ENCODE data around the gene TNNI2. TPM values are rescaled to one million over a fixed set of nuclear protein-coding genes. Genes with fewer than 3 reads are reported as not detected.

The TNNI2 gene
- total and polyA plus RNA-seq, 2 experiments from 2014 or later = 0.73 to 5.5 TPM

DNA sequence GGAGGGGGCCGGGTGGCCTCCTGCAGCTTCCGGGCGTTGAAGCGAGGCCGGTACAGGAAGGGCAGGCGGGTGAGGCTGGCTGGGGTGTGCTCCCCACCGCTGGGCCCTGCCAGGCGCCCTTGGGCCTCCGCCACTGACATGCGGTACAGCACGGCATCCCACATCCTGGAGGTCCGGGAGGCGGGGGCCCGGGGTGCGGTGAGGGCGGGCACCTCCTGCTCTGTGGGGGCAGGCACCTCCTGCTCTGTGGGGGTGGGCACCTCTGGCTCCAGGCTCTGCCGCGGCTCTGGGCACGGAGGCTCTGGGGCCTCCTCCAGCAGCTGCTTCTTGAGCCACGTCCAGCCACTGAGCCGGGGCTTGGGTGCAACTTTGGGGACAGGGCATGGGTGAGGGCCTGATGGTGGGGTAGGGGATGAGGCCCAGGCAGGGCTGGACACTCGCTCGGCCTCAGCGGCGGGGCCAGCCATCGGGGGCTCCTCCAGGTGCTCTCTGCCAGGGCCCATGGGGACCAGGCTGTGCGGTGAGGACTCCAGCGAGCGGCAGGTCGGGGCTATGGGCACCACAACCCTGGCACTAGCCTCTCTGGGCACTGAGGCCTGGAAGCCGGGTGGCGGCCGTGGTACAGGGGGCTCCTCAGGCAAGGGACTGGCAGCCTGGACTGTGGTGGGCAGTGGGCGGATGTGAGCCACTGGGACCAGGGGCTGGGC is 50.6 kb downstream of the TNNI2 start:
- no peaks in the 10 kb centered on the region for H3K9me2 ChIP-seq (replicated peaks; ENCODE audit: insufficient read depth)
- TF ChIP-seq, protein P1, sequence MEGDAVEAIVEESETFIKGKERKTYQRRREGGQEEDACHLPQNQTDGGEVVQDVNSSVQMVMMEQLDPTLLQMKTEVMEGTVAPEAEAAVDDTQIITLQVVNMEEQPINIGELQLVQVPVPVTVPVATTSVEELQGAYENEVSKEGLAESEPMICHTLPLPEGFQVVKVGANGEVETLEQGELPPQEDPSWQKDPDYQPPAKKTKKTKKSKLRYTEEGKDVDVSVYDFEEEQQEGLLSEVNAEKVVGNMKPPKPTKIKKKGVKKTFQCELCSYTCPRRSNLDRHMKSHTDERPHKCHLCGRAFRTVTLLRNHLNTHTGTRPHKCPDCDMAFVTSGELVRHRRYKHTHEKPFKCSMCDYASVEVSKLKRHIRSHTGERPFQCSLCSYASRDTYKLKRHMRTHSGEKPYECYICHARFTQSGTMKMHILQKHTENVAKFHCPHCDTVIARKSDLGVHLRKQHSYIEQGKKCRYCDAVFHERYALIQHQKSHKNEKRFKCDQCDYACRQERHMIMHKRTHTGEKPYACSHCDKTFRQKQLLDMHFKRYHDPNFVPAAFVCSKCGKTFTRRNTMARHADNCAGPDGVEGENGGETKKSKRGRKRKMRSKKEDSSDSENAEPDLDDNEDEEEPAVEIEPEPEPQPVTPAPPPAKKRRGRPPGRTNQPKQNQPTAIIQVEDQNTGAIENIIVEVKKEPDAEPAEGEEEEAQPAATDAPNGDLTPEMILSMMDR (IDR thresholded peaks at IDR 0.05; ENCODE audit: poor library complexity) = no peak
- TF ChIP-seq EZH2phosphoT487 (IDR thresholded peaks at IDR 0.05; ENCODE audit: low read depth, severe bottlenecking, unreplicated experiment) (no peak), EZH2 (IDR thresholded peaks at IDR 0.05; ENCODE audit: borderline replicate concordance) (no peak)
- H4K20me1 ChIP-seq (ENCODE audit: insufficient read depth, poor library complexity, severe bottlenecking) = no peaks in the 10 kb centered on the region
- H3K9me3 ChIP-seq (ENCODE audit: low read depth) = no peaks in the 10 kb centered on the region
- no peak overlapping the region for H3K4me3 ChIP-seq
- no peaks in the 10 kb centered on the region for H3K79me2 ChIP-seq
- no peaks in the 10 kb centered on the region for H3K27me3 ChIP-seq
- no peak for DNase-seq (ENCODE audit: low spot score)
- no peak overlapping the region for H3K27ac ChIP-seq
- no peaks in the 10 kb centered on the region for H3K4me1 ChIP-seq (ENCODE audit: insufficient read depth)
- no peak overlapping the region for H3K4me2 ChIP-seq
- WGBS (ENCODE audit: low lambda C conversion rate, missing lambda C conversion rate) = 97% methylated on average over 30 of the region's 34 CpGs
- H2AFZ ChIP-seq = no peak overlapping the region
- no peaks in the 10 kb centered on the region for H3K36me3 ChIP-seq (replicated peaks; ENCODE audit: insufficient read depth, low read depth)

DNA sequence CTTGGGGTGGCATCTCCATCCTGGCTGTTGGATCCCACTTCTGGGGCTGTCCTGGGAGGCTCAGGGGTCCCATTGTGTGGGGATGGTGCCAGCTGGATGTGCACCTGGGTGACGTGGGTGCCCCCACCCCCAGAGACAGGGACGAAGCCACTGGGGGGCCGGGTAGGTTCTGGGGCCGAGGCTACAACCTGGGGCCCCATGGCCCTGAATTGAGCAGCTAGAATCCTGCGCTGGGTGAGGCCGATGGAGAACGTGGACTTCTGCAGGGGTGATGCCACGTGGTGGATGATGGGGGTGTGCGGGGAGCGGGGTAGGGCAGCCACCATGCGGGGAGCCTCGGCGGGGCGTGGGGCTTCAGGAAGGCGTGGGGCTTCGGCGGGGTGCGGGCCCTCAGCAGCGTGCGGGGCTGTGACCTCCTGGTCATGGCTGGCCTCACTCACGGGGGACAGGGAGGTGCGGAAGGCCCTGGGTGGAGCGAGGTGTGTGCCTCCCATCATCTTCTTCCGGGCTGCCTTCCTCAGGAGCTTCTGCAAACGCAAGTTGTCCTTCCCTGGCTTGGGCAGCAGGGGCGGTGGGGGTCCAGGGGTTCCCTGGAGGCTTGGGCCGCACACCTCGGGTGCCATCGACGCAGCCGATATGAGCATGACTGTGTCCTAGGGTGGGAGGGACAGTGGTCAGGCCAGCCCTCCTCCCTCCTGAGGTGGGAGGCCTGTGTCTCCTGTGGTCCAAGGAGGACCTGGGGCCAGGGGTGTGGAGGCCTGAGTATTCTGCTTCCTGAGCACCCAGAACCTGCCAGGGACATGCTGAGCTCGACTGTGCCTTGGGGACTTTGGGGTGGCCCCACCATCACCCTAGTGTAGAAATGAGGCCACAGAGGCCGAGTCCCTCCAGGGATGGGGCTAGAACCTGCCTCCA is 51.4 kb downstream of the TNNI2 start:
- Histone ChIP-seq H3K4me3 (no peak overlapping the region), H4K20me1 (ENCODE audit: insufficient read depth, poor library complexity, severe bottlenecking) (no peaks in the 10 kb centered on the region), H3K4me2 (no peak overlapping the region), H3K9me3 (ENCODE audit: low read depth) (no peaks in the 10 kb centered on the region), H2AFZ (no peak overlapping the region), H3K79me2 (no peaks in the 10 kb centered on the region), H3K27ac (no peak overlapping the region), H3K36me3 (replicated peaks; ENCODE audit: insufficient read depth, low read depth) (no peaks in the 10 kb centered on the region), H3K9me2 (replicated peaks; ENCODE audit: insufficient read depth) (no peaks in the 10 kb centered on the region), H3K27me3 (no peaks in the 10 kb centered on the region), H3K4me1 (ENCODE audit: insufficient read depth) (no peaks in the 10 kb centered on the region)
- 94% methylated on average over 21 of the region's 33 CpGs for WGBS (ENCODE audit: low lambda C conversion rate, missing lambda C conversion rate)
- DNase-seq (ENCODE audit: low spot score) = no peak
- no peak for TF ChIP-seq EZH2phosphoT487 (IDR thresholded peaks at IDR 0.05; ENCODE audit: low read depth, severe bottlenecking, unreplicated experiment)
- no peak for TF ChIP-seq EZH2 (IDR thresholded peaks at IDR 0.05; ENCODE audit: borderline replicate concordance)
- TF ChIP-seq, protein P1 (IDR thresholded peaks at IDR 0.05; ENCODE audit: poor library complexity) = no peak

Small RNA genes lying within 50 kb of the gene (microRNA-seq; reads per million reads assigned to microRNA genes)
- gene MIR4298 (not detected), gene MIR7847 (not detected)

Small RNA genes lying within 50 kb of the gene (small RNA-seq; reads per million reads assigned to genes)
- gene AC051649.1 (not detected), gene MIR4298 (not detected)

Other genes with a start within 250 kb of the TNNI2 start
- not detected in 2 replicates for gene KRTAP5-2, start 240.7 kb upstream of the TNNI2 start, total RNA-seq
- gene KRTAP5-2, start 240.7 kb upstream of the TNNI2 start, polyA plus RNA-seq = not detected in 2 replicates
- gene KRTAP5-3, start 230.5 kb upstream of the TNNI2 start, total RNA-seq = not detected in 2 replicates
- not detected in 2 replicates for gene KRTAP5-3, start 230.5 kb upstream of the TNNI2 start, polyA plus RNA-seq
- not detected in 2 replicates for gene KRTAP5-4, start 216.8 kb upstream of the TNNI2 start, total RNA-seq
- not detected in 2 replicates for gene KRTAP5-4, start 216.8 kb upstream of the TNNI2 start, polyA plus RNA-seq
- gene KRTAP5-5, start 209.2 kb upstream of the TNNI2 start, total RNA-seq = not detected in 2 replicates
- 0.39 and 0.54 TPM in 2 replicates for gene KRTAP5-5, start 209.2 kb upstream of the TNNI2 start, polyA plus RNA-seq
- not detected in 2 replicates for gene KRTAP5-6, start 141.8 kb upstream of the TNNI2 start, total RNA-seq
- not detected in 2 replicates for gene KRTAP5-6, start 141.8 kb upstream of the TNNI2 start, polyA plus RNA-seq
- 1.1 and 1.4 TPM in 2 replicates for gene IFITM10, start 88.4 kb upstream of the TNNI2 start, total RNA-seq
- gene IFITM10, start 88.4 kb upstream of the TNNI2 start, polyA plus RNA-seq = 0.89 and 1.9 TPM in 2 replicates
- 507 and 562 TPM in 2 replicates for gene CTSD, start 75.1 kb upstream of the TNNI2 start, total RNA-seq
- gene CTSD, start 75.1 kb upstream of the TNNI2 start, polyA plus RNA-seq = 1,181 and 1,283 TPM in 2 replicates
- 2.6 and 6.3 TPM in 2 replicates for gene SYT8, start 4.0 kb upstream of the TNNI2 start, total RNA-seq
- gene SYT8, start 4.0 kb upstream of the TNNI2 start, polyA plus RNA-seq = 29.2 and 42.1 TPM in 2 replicates
- 27.1 and 29.9 TPM in 2 replicates for gene LSP1, start 14.1 kb downstream of the TNNI2 start, total RNA-seq
- gene LSP1, start 14.1 kb downstream of the TNNI2 start, polyA plus RNA-seq = 41.4 and 47.0 TPM in 2 replicates
- gene PRR33, start 52.9 kb downstream of the TNNI2 start, total RNA-seq = not detected in 2 replicates
- 0.29 and 0.47 TPM in 2 replicates for gene PRR33, start 52.9 kb downstream of the TNNI2 start, polyA plus RNA-seq
- 19.2 and 20.6 TPM in 2 replicates for gene TNNT3, start 80.7 kb downstream of the TNNI2 start, total RNA-seq
- 29.9 and 41.4 TPM in 2 replicates for gene TNNT3, start 80.7 kb downstream of the TNNI2 start, polyA plus RNA-seq
- gene MRPL23, start 108.4 kb downstream of the TNNI2 start, total RNA-seq = 54.0 and 75.2 TPM in 2 replicates
- 41.4 and 54.8 TPM in 2 replicates for gene MRPL23, start 108.4 kb downstream of the TNNI2 start, polyA plus RNA-seq
- gene H19, start 158.9 kb downstream of the TNNI2 start, total RNA-seq = 12.4 and 15.8 TPM in 2 replicates
- 3.9 and 26.2 TPM in 2 replicates for gene H19, start 158.9 kb downstream of the TNNI2 start, polyA plus RNA-seq

All from hepatocyte (in vitro differentiated cells).